GM20431 (cell line): ENCODE data around the gene STK31.
"Not testable (repeated sequence)": the region's sequence is repeated elsewhere in the genome, so short reads cannot be mapped to it uniquely, and the experiment has no call there.

Source experiments
- in situ Hi-C: fragments of 300-500 bp; cut with MseI, MboI; formaldehyde crosslinking; loops from one replicate; pipeline ENCODE4 v1.15.0; 2020; ENCODE audit warnings: low sequenced_read_pairs; ENCODE audit not compliant: unreplicated experiment

The STK31 gene

GRCh38 chr7:23710000-23710399 is at the start of gene STK31:
STK31 (plus strand) TSS chr7:23710219; CDS start chr7:23710286, 67 bp downstream.
- in situ Hi-C loops: loop anchor here (10.0 kb wide), 1 partner anchor 155 kb away; no protein-coding TSS in a partner anchor

- in situ Hi-C loops: no loop called here
Observed at GRCh38 chr7:23661385-23661784, 48.6 kb upstream of the STK31 start.

DNA sequence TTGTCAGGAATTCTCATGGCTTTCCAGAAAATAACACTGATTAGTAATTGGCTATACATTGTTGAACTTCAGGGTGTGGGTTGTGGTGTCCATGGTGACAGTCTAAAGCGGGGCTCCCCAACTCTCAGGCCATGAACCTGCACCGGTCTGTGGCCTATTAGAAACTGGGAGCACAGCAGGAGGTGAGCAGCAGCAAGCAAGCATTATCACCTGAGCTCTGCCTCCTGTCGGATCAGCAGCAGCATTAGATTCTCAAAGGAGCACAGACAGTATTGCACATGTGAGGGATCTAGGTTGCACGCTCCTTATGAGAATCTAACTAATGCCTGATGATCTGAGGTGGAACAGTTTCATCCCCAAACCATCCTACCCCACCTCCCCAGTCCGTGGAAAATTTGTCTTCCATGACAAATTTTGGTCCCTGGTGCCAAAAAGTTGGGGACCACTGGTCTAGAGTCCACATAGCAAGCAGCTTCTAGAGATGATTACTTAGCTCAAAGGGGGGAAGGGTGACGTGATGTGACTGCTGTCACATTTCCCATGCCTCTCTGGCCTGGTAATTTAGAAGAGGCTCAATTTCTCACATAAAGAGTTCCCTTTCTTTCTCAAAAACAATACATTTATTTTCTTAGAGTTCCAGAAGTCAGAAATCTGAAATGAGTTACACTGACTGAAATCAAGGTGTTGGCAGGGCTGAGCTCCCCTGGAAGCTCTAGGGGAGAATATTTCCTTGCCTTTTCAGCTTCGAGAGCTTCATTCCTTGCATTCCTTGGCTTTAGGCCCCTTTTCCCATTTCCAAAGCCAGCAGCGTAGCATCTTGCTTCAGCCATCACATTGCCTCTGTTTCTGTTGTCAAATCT is 47.7 kb upstream of the STK31 start:
- in situ Hi-C loops: no loop called here

DNA sequence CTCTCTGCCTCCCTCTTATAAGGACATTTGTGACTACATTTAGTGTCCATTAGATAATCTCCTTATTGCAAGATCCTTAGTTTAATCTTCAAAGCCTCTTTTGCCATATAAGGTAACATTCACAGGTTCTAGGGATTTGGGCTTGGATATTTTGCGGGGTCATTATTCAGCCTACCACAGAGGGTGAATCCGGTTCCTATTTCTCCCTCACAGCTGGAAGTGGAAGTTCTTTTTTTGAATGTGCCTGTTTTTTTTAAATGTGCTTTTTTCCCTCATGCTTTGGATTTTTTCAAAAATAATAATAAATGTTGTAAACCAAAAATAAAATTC is 47.1 kb upstream of the STK31 start:
- in situ Hi-C loops: no loop called here

GRCh38 chr7:23664122-23664521 is 45.9 kb upstream of the STK31 start:
- in situ Hi-C loops: no loop called here

DNA sequence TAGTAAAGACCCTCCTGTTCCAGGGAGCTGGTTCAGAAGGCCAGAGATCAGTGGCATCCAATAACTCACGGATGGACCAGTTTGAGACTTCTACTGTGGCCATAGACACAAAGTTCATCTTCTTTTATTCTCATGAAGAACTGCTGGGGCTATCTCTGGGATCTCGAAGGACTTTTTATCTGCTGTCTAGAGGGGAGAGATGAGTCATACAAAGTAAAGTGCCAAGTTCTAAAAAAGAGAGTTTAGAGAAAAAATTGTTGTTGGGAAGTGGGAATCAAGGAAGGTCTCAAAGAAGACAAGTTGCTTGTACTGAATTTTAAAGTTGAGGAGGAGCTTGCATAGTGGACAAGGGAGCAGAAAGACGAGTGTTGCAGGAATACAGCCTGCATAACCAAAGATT is 38.0 kb upstream of the STK31 start:
- in situ Hi-C loops: no loop called here

DNA sequence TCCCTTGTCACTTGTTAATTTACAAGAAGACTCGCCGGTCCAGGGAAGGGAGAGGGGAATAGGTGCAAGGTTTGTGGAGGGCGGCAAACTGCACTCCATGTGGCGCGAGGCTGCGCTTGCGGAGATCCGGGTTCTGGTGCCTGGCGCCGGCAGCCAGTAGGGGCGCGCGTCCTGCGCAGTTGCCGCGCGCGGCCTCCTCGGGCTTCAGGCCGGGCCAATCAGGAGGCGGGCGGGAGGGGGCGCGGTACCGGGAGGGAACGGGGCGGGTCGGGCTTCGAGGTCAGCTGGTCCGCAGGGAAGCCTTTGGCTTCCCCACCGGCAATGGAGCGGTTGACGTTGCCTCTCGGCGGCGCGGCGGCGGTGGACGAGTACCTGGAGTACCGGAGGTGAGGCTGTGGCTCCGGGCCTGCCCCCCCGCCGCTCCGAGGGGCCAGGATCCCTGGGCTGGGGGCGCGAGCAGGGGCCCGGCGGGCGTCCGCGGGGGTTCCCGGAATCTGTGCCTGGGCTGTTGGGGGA is 30.1 kb upstream of the STK31 start, which contains the start of gene FAM221A:
FAM221A (plus strand) TSS at position 302 of the 516 bp plus-strand sequence; CDS start at position 322, 20 bp downstream.
- in situ Hi-C loops: no loop called here

DNA sequence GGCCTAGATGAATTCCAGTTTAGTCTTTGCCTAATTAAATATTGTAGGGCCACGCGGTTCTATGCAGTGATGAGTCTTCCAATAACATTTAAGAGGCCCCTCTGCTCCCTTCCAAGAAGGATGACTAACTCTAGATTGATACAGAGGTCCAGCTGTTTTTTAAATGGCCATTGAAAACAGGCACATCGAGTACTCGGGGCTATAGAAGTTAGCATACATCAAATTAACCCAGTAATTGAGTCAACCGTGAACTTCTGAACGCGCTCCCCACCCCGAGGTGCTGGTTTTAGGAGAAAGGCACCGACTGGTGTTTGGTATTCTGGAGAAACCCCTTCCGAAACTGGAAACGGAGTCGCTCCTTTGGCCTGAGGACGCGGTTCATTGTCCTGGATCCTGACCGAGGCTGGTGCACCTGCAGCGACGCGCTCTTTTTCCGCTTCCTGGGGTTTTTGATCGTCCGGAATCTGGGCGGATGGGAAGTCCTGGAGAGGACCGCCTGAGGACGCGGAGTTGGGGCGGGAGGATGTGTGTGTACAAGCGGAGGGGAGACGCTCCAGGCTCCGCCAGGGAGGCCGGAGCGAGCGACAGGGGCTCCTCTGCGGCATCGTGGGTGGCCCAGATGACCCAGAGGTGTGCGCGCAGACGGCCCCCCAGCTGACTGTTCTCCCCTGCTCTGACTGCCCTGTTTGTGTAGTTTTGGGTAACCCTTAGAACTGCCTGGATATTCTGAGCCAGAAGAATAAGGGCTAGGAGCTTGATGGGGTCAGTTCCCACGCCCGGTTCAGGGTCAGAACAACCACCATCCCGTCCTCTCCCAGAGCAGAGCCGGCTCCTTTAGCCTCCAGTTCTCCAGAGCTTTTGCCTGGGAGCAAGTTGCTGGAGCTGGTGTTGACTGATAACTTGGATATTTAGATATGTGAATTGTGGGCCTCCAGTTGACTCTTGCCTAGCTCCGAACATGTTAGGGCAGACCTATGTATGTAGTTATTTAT is 29.3 kb upstream of the STK31 start:
- in situ Hi-C loops: no loop called here

GRCh38 chr7:23684041-23684440 is 26.0 kb upstream of the STK31 start:
- in situ Hi-C loops: not testable (repeated sequence)

DNA sequence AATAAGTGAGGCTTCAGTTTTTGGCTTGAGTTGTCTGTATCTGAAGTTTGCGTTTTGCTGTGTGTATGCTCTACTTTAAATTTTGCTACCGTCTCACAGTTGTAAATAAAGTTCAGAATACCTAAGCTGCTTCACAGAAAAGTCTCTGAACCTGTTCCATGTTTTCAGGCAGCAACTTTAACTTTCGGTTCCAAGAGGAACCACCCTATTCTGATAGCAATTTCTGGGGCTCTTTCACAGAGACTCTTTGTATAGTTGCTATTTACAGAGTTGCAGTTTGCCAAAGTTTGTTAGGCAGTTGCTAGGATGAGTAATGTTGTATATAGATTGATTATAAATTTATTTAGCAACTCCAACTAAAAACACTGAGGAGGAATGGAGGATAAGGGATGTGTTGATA is 24.3 kb upstream of the STK31 start:
- in situ Hi-C loops: no loop called here

- in situ Hi-C loops: no loop called here
Observed at GRCh38 chr7:23687011-23687410, 23.0 kb upstream of the STK31 start.

- in situ Hi-C loops: no loop called here
Observed at GRCh38 chr7:23689165-23689564, 20.9 kb upstream of the STK31 start.

GRCh38 chr7:23691320-23691719 is 18.7 kb upstream of the STK31 start:
- in situ Hi-C loops: loop anchor here (10.0 kb wide), 1 partner anchor 117 kb away; no protein-coding TSS in a partner anchor

- in situ Hi-C loops: loop anchor here (10.0 kb wide), 1 partner anchor 118 kb away; no protein-coding TSS in a partner anchor
Observed at GRCh38 chr7:23693224-23693623, 16.8 kb upstream of the STK31 start.

- in situ Hi-C loops: loop anchor here (10.0 kb wide), 1 partner anchor 122 kb away; no protein-coding TSS in a partner anchor
Observed at GRCh38 chr7:23696916-23697441, 13.0 kb upstream of the STK31 start.

DNA sequence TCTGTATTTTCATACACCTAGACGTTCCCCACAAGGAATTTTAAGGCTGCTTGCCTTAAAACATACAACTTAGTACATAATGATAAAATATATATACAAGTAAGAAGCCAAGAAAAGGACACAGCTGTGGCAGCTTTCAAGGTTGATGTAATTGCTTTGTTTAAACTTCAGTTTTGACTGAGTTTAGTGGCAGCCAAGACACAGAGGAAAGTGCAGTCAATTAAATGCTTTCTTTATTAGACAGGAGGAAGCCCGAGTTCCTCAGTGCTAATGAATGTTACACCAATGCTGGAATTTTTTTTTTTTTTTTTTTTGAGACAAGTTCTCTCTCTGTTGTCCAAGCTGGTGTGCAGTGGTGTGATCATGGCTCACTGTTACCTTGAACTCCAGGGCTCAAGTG is 11.2 kb upstream of the STK31 start:
- in situ Hi-C loops: loop anchor here (10.0 kb wide), 1 partner anchor 124 kb away; no protein-coding TSS in a partner anchor

DNA sequence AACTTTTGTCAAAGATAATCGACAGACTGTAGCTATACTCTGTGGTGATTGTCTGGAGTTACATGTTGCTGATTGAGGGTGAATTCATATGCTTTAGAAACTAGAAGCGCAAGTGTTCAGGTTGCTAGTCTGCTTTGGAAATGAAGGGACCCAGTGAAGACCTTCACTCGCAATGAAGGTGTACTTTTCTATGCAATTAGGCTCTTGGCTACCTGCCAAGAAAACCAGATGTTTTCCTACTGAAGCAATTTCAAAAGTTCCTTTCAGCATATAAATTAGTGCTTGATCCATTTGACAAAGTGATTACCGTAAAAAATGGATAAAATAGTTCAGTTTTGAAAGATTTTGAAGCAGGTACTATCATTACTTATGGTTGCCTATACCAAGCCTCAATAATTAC is 10.0 kb upstream of the STK31 start:
- in situ Hi-C loops: no loop called here

GRCh38 chr7:23709081-23709750 is 803 bp upstream of the STK31 start:
- in situ Hi-C loops: no loop called here
